Activated naive CD4-positive, alpha-beta T cell treated with anti-CD3 and anti-CD28 coated beads, Interleukin-2, amount 50 U/mL, for 16 hours (primary cell): ENCODE results near the gene KRT1.
"Not testable (repeated sequence)": the region's sequence is repeated elsewhere in the genome, so short reads cannot be mapped to it uniquely, and the experiment has no call there.

Experiments used
- DNase-seq: peaks from one replicate; pipeline ENCODE4 v3.0.0-alpha.2; 2020

The KRT1 gene

DNA sequence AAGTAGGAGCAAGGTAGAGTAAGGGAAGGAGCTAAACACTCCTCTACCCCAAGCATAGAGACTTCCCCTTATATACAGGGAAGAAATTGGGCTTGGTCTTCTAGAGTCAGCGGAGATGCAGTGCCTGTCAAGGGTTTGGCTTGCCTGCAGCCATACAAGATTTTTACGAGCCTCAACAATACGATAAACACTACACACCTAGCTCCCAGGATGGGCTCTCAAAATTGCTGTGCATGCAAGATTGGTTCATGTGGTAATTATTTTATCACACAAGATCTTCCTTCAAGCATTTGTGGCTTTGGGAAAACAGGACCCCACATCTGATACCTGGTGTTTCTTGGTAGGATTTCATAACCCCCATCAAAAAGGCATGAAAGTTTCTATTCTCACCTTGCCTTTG, at the start of gene KRT1:
Gene KRT1, minus strand, starts transcription at position 45 of the 400 bp plus-strand sequence. CDS start 59 bp downstream, outside the sequence.
- DNase-seq = no peak

DNA sequence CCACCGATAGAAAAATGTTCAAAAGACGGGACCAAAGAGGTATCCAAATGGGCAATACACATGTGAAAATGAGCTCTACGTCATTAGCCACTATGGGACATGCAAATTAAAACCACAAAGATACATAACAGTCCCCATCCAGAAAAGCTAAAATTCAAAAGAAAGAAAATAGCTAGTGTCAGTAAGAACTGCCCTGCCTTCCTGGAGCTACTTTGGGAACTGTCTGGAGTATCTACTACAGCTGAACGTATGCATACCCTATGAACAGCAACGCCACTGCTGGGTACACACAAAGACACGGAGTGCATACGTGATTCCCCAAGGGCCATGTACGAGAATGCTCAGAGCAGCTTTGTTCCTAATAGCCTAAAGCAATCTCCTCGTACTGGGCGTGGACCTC, 48.9 kb upstream of the KRT1 start:
- DNase-seq = no peak

DNA sequence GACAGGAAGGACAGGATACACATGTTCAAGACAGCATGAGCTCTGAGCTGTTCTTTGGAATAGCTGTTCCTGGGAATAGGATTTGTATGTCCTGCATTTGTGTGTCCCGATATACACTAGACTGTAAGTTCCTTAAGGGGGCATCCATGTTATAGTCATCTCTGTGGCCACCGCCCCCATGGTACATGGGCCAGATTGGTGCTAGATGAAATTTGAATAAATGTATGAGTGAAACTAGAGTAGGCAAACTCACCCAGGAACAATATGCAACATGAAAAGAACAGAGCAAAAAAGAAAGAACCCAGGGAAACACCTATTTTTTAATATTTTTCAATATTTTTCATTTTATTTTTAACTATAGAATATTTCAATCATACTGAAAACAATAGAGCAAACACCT, 48.2 kb upstream of the KRT1 start:
- DNase-seq = no peak

DNA sequence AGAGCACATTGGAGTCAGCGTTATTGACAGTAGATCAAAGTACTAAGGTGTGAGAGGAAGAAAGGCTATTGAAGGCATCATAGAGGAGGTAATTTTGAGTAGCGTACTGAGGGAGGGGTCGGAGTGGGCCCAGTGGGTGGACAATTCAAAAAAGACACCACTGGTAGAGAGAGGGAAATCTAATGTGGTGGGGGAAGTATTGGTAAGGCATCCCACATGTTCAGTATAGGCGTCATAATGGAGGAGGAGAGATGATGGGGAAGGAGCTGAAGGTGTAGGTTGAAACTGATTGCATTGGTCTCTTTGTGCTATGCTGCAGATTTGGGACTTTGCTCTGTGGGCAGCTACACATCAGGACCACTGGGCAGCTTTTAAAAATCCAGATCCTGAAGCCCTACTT, 46.8 kb upstream of the KRT1 start:
- DNase-seq = no peak

DNA sequence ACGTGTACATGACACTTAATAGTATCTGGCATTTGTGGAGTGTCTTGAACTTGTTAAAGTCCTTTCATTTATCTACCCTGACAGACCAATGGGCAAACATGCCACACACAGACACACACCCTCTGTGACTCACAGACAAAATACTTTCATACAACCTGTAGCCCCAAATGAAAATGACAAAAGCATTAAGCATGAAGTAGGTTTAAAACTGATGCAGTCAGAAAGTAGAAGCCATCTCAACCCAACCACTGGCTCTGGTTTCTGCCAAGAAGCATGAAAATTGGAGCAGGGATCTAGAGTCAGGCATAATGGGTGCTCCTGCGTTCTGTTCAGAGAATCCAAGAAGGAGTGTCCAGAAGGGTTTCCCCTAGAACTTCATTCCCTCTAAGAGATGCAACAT, 46.2 kb upstream of the KRT1 start:
- DNase-seq = no peak

DNA sequence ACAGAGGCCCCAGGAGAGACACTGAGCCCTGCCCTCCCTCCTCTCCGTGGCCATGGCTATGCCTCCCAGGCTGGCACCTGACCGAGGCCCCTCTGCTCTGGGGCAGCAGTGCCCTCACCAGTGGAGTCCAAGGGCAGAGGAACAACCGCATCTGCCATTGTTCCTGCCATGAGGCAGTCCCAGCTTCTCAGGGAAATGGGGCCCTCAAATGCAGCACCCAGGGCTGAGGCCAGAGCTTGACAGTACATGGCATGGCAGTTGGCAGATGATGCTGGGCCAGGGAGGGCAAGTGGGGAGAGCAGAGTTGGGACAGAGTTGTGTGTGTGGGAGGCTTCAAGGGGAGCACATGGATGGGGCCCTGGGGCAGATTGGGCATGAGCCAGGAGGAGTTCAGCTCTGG, 44.2 kb upstream of the KRT1 start:
- no peak for DNase-seq

DNA sequence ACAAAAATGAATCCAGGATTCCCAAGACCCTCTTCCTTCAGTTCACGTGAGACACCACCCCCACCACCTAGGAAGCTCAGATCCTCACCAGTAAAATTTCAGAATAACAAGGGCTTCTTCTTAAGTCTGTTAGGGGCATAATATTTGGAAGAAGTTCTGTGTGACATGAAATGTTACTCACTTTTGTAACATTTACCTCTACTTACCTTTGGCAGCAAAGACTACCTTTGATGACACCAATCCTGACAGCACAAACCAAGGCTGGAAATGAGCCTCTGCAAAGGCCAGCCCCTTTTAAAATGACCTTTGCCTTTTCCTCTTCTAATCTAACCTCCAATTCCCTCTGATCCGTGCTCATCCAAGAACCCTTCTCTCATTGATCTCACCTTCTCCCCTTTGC, 42.5 kb upstream of the KRT1 start:
- no peak for DNase-seq

DNA sequence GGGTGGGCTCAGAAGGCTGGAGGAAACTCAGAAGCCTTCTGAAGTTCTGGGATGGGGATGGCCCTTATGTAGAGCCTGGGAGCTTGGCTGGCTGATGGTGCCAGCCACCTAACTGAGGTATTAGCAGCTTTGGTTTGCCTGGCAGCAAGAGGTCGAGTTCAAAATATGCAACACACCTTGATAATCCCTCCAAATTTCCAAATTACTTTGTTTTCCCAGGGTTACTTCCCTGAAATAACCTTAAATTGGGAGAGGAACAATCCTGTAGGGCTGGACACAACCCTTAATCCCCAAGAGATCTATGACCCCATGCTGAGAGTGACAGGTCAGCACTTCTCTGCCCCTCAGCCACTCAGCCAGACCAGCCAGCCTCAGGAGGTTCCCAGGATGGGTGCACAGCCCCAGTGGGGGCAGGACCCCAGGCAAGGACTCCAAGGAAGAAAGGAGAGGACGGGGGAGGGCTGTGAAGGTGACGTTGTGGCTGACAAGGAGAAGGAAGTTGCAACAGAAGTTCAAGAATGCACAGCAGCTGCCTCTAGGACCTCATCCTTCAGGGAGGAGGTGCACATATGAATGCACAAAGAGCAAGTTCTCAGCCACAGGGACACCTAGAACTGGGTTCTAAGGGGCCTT, 41.7 kb upstream of the KRT1 start:
- DNase-seq = no peak

DNA sequence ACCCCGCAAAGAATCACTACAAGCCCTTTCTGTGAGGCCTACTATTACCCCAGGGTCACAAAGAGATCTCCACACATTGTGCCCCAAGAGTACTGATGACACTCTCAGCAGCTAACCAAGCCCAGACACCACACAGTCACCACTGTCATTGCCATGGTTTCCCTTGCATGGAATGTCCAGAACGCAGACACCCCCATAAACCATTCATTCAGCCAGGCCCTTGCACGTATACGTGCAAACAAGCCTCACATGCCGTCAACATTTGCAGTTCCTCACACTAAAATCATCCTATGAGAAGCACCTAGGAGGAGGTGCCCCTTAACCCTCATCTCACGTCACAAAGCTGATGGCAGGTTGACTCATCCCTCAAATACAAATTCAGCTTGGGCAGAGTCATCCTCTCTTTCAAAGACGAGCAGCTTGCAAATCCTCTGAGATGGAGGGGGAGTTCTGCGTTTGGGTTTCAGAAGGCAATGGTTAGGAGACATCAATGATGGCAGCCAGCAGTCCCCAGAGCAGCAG, 40.2 kb upstream of the KRT1 start:
- DNase-seq = no peak

DNA sequence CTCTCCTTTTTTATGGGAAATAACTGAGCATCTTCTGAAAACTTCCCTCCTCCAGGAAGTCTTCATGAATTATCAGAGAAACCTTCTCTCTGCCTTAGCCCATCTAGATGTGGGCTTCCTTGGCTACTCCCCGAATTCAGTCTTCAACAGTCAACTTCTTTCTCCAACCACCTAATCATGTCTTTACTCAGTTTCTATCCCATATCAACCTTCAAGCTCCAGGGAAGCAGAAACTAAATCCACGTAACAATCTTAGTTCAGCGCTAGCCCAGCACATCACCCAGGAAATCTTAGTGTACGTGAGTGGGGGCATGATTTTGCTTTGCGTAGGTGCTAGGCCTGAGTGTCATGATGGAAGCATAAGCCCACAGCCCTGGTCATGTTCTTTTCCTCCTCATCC, 35.9 kb upstream of the KRT1 start:
- no peak for DNase-seq

DNA sequence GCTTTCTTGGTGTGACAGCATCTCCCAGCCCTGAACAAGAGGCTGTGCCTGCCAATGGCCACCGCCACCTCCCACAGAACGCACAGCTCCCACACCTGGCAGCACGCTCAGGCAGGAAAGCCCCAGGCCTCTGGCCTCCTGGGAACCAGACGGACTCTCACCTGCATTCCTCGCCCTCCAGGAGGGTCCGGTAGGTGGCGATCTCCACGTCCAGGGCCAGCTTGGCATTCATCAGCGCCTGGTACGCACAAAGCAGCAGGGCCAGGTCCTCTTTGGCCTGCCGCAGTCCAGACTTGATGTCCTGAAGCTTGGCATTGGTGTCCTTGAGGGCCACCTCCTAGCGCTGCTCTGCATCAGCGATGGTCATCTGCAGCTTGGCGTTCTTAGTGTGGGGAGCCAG, 35.2 kb upstream of the KRT1 start:
- no peak for DNase-seq

DNA sequence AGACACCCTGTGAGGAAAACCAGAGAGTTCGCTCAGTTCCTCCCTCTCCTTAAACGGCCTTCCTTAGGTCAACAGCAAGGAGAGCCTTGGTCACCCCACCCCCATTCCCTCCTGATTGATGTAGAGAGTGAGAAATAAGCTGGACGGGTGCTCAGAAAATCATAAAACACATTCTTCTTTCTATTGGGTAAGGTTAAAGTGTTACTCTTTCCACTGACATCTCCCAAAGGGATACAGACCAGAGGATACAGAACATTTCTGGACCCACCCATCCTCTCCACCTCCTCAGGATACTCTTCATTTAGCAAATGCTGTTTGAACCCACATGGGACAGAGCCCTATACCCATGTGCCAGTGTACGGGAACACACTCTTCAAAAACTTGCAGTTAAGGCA, 34.7 kb upstream of the KRT1 start:
- DNase-seq = no peak

DNA sequence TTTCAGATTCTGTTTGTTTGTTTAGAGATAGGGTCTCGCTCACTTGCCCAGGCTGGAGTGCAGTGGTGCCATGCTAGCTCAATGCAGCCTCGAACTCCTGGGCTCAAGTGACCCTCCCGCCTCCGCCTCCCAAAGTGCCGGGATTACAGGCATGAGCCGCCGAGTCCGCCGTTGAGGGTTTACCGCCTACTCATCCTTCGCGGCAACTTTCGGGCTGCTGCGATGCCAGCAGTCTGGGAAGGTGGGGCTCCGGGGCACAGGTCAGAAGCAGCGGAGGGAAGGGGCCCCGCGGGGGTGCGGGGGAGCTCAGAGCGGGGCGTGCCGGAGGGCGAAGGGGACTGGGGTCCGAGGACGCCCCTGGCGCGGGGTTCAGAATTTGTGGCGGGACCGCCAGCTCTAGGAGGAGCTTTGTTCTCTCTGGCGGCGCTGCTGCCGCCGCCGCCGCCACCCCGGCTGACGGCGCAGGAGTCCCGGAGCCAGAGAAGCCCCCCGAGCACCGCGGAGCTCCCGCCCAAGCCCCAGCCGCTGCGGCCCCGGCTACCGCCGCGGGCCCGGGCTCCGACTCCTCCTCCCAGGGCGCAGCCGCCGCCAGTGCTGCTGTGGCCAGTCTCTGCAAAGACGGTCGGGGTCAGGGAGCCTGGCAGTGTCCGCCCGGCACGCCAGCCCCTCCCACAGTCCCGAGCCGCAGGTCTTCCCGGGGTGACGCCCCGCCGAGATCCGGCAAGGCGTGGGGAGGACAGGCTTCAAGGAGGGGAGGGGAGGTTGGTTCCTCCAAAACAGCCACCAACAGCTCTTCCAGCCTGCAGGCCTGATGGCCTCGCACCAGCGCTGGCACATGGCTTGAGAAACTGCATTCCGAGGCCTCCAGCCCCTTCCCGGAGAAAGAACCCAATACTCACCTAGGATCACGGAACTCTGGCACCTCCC, 34.0 kb upstream of the KRT1 start:
- DNase-seq = peak; percentile 38

DNA sequence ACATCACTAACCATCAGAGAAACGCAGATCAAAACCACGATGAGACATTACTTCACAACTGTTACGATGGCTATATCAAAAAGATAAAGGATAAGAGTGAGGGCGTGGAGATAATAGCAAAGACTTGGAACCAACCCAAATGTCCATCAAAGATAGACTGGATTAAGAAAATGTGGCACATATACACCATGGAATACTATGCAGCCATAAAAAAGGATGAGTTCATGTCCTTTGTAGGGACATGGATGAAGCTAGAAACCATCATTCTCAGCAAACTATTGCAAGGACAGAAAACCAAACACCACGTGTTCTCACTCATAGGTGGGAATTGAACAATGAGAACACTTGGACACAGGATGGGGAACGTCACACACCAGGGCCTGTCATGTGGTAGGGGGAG, 31.9 kb upstream of the KRT1 start:
- not testable (repeated sequence) for DNase-seq

DNA sequence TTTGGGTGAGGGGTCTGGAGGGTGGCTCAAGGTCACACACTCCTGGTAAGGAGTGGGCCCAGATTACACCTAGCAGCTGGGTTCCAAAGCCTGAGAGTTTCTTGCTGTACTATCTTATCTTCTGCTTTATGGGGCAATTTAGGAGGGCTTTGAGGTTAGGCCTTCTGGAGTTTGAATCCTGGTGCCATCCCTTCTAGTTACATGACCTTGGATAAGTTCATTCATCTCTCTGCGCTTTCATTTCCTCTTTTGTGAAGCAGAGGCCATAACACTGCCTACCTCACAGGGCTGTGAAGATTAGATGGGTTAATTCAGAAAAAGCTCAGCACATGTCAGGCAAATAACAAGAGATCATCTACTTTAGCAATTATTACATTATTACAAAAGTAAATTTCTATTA, 30.5 kb upstream of the KRT1 start:
- DNase-seq = no peak

DNA sequence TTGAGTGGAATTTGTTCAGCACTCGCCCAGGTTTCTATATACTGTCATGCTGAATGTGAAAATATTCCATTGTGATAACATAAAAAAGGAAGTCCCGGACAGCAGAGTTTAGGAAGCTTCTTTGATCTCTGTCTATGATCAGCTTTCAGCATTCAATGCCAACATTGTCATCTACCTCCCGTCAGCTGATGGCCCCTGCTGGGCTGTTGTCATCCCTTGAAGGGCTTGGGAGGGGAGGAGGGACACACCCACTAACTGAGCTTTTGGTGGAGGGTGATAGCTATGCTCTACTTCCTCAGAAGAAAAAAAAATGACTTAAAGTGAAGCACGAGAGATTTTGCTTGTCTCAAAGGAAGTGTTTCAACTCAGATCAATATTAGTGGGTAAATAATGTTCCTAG, 27.8 kb upstream of the KRT1 start:
- DNase-seq = no peak

DNA sequence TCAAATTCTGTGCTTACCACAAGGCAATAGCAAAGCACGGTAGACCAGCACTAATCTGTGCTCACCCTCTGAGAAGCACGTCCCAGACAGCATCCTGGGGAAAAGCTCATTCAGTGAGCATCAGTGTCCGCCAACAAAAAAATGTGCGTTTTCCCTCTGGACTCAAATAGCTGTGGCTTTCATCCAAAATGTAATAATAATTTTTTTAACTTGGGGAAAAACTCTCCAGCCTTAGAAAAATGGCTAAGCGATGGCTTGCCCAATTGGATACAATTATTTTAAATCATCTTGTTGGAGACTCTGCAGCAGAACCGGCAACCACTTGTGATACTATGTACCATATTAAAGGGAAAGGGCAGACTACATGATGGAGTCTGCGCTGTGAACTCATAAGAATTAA, 24.3 kb upstream of the KRT1 start:
- no peak for DNase-seq

DNA sequence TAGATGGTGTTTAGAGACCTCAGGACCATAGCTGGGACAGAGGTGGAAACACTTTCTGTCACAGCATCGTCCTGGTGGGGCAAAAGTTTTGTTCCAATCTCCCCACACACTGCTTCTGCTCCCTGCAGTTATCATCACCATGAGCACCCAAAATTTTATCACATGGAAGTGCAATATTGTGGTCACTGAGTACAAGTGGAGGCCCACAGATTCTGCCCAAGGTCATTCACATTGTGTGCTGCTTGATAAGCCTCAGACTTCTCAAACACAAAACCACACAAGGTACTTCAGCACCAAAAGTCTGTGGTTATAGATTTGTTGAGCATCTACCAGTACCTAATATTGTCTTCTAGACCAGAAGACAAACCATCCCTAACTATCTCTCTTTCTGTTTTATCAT, 23.7 kb upstream of the KRT1 start:
- DNase-seq = no peak

DNA sequence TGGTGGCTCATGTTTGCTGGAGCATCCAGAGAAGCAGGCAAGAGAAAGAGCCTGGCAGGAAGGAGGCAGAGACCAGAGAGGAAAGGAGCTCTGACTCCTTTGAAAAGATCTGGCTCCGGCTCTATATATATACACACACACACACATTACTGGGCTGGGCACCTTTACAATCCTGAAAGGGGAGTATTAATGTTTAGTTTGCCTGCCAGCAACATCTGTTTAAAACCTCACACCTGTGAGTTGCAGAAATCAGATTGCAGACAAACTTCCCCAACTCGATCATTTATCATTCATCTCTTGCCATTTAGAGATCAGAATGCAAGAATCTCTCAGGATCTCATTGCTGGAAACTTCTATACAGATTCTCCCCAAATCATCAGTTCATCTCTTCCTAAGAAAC, 23.2 kb upstream of the KRT1 start, which contains the start of gene KRT77:
Gene KRT77, minus strand, starts transcription at position 101 of the 400 bp plus-strand sequence. Its CDS starts 90 bp downstream, at position 11.
- no peak for DNase-seq

DNA sequence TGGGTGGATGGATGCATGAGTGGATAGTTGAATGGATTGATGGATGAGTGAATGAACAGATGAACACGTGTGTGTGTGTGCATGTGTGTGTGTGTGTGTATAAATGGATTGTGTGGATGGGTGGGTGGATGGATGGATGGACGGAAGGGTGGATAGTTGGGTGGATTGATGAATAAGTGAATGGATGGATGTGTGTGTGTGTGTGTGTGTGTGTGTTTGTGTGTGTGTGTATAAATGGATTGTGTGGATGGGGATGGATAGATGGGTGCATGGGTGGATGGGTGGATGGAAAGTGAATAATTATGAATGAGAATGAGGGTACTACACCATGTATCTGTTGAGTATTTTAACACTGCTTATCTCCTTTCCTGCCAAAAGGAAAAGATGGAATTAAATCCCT, 22.1 kb upstream of the KRT1 start:
- DNase-seq = no peak

DNA sequence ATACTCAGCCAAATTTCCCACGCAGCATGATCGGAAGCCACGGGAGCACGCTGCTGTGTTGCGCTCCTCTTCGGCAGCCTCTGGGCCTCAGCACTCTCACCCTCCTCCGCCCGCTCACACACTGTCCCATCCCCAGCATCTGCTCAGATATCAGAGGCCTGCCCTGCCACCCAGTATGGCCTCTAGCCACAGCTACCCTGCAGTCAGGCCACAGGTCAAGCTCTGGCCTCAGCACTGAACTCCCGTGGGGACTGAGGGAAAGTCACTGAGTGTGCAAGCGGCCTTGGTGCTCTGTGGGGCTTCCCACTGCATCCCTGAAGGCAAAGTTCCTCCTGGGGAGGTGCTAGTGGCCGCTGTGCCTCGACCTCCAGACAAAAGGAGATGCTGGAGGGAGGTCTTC, 21.1 kb upstream of the KRT1 start:
- no peak for DNase-seq

DNA sequence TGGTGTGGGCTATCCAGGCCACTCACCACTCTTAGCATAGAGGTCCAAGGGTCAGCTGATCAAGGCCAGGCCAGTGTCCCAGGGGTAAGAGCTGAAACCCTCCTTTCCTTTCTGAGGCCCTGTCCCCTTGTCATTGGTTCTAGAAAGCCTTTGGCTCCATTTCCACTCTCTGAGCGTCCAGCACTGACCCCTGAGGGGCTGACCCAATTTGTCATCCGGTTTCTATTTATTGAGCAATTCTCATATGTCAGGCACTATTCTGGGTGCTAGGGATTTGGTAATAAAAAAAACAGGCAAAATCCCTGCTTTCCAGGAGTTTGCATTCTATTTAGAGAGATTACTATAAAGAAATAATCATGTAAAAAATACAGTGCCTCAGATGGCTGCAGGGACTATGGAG, 19.8 kb upstream of the KRT1 start:
- DNase-seq = no peak

DNA sequence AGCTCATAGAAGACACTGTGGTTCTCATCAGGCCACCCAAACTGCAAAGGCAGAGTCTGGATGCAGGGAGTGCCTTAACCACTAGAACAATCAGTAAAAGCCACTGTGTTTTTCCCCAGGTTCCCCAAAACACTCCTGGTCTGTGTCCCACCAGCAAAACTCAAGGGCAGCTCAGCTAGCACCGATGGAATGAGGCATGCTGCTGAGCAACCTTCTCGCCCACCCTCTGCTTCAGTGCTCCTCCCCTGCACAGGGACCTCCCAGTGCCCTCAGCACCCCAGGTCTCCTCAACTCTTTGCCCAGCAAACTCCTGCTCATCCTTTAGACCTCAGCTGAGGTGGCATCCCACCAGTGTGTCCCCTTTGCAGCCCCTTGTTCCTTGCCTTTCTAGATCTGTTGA, 19.2 kb upstream of the KRT1 start:
- DNase-seq = no peak

DNA sequence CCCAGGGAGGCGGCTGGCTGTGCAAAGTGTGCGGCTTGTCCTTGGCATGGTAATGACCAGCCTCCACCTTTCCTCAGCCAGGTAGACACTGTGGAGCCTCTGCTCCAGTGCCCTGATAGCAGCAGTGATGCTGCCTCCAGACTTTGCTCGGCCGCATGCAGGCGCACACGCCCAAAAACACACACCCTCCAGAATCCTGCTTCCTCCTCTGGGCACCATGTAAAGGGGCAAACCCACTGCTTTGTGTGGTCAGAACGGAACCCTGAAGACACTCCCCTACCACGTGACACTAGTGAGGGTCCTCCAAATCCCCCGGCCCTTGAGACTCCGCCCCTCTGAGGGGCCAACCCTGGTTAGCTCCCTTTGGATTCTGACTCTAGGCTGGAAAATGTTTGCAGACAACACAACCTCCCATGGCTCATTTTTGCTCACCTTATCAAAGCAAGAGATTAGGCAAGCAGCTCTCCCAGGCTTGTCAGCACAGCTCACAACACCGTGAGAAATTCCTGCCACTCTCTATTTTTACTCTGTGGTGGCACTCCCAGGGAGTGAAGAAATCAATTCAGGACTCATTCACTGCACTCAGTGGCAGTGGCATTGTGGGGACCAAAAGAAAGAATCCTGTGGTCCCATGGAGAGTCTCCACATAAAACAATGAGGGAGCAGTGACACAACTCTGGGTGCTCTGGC, 18.6 kb upstream of the KRT1 start:
- DNase-seq = no peak
